Keratinocyte (primary cell): ENCODE results near the gene RANBP17. TPM values are rescaled to one million over a fixed set of nuclear protein-coding genes. Genes with fewer than 3 reads are reported as not detected.
A peak's percentile ranks its signal among the peaks of the same experiment; 100 is the strongest.

Experiments
- DNase-seq: peaks from one replicate; pipeline ENCODE4 v3.0.0-alpha.2; 2011; ENCODE audit warnings: low read depth, missing footprints, low spot score
- FAIRE-seq: peaks from 2 replicates; lab custom pipeline; 2011; peaks lifted over from hg19 to GRCh38; lab: Jason Lieb, UNC
- H2AFZ ChIP-seq: 2 replicates; pipeline ENCODE4 v1.6.0; 2012; ENCODE audit warnings: low read length, control low read depth, inconsistent platforms; ENCODE audit not compliant: control insufficient read depth
- H3K27ac ChIP-seq: 2 replicates; pipeline ENCODE4 v1.5.1; 2011; ENCODE audit warnings: low read length; ENCODE audit not compliant: control insufficient read depth, insufficient read depth
- H3K27me3 ChIP-seq: 3 replicates; pipeline ENCODE4 v1.6.0; 2011; ENCODE audit warnings: low read length; ENCODE audit not compliant: control insufficient read depth, insufficient read depth; ENCODE audit errors: extremely low read depth
- H3K36me3 ChIP-seq, 2 experiments: 2 replicates in 1 of 2; 3 replicates in 1 of 2; pipeline ENCODE4 v1.5.1; 2011; ENCODE audit warnings: low read length in 2 of 2, mild to moderate bottlenecking in 1 of 2; ENCODE audit not compliant: control insufficient read depth in 2 of 2, insufficient read depth in 2 of 2; ENCODE audit errors: extremely low read depth in 1 of 2
- H3K4me1 ChIP-seq: 3 replicates; pipeline ENCODE4 v1.5.1; 2011; ENCODE audit warnings: low read length; ENCODE audit not compliant: control insufficient read depth, insufficient read depth; ENCODE audit errors: extremely low read depth
- H3K4me2 ChIP-seq: 3 replicates; pipeline ENCODE4 v1.6.0; 2011; ENCODE audit warnings: low read depth, low read length; ENCODE audit not compliant: control insufficient read depth, insufficient read depth; ENCODE audit errors: extremely low read depth
- H3K4me3 ChIP-seq, 3 experiments: fragments of 200-600 bp in 1 of 3; sonication (generic) in 1 of 3; 2 replicates in 2 of 3; 3 replicates in 1 of 3; pipeline ENCODE4 v1.5.1; 2011 to 2016; ENCODE audit warnings: low read length in 3 of 3, mild to moderate bottlenecking in 3 of 3, control low read depth in 2 of 3, inconsistent platforms in 1 of 3, low read depth in 1 of 3, mixed read lengths in 1 of 3, mixed run types in 1 of 3, moderate library complexity in 1 of 3; ENCODE audit not compliant: control insufficient read depth in 2 of 3, insufficient read depth in 2 of 3; ENCODE audit errors: extremely low read depth in 1 of 3
- H3K79me2 ChIP-seq: 2 replicates; pipeline ENCODE4 v1.6.0; 2012; ENCODE audit warnings: low read length; ENCODE audit not compliant: control insufficient read depth, insufficient read depth
- H3K9ac ChIP-seq: 3 replicates; pipeline ENCODE4 v1.6.0; 2011; ENCODE audit warnings: low read length; ENCODE audit not compliant: control insufficient read depth, insufficient read depth; ENCODE audit errors: extremely low read depth
- H3K9me1 ChIP-seq: 3 replicates; pipeline ENCODE4 v1.6.0; 2011; ENCODE audit warnings: low read length; ENCODE audit not compliant: control insufficient read depth, insufficient read depth; ENCODE audit errors: extremely low read depth
- H3K9me3 ChIP-seq: 2 replicates; pipeline ENCODE4 v1.5.1; 2012; ENCODE audit warnings: low read depth, low read length; ENCODE audit not compliant: control insufficient read depth
- H4K20me1 ChIP-seq: 3 replicates; pipeline ENCODE4 v1.6.0; 2011; ENCODE audit warnings: low read length; ENCODE audit not compliant: control insufficient read depth, insufficient read depth; ENCODE audit errors: extremely low read depth
- EZH2 ChIP-seq: IDR thresholded peaks from one replicate; pipeline ENCODE4 v1.6.1; 2012; ENCODE audit warnings: inconsistent platforms, mild to moderate bottlenecking, low read length, moderate library complexity
- dilution Hi-C: fragments of 300-500 bp; cut with MboI; formaldehyde crosslinking; loops from one replicate; pipeline ENCODE4 v1.7.0; 2020; ENCODE audit warnings: low sequenced_read_pairs; ENCODE audit not compliant: extremely low pct_ligation_motif_present
- polyA plus RNA-seq, 5 experiments: library from polyadenylated mRNA; depleted of rRNA in 3 of 5; stranded (reverse) in 3 of 5; stranded (forward) in 1 of 5; unstranded in 1 of 5; fragments of >200 nt; gene quantifications; 1 replicate in 1 of 5; 2 replicates in 3 of 5; 3 replicates in 1 of 5; pipeline versions ENCODE4 v1.2.1 to v1.2.3, GENCODE V29; 2011 to 2012; ENCODE audit warnings: missing spikeins in 2 of 5, low read depth in 1 of 5, low replicate concordance in 1 of 5
- TF ChIP-seq, protein P1 (sequence below), 3 experiments: IDR thresholded peaks in 1 of 3; conservative IDR thresholded peaks in 1 of 3; optimal IDR thresholded peaks in 1 of 3; 2 replicates in 2 of 3; 3 replicates in 1 of 3; pipeline versions ENCODE3 to v1.5.1; 2011; ENCODE audit warnings: low read length in 3 of 3, mild to moderate bottlenecking in 3 of 3, moderate library complexity in 2 of 3, control low read depth in 1 of 3, inconsistent platforms in 1 of 3; ENCODE audit not compliant: insufficient read depth in 2 of 3; ENCODE audit errors: extremely low read depth in 1 of 3

The RANBP17 gene
- polyA plus RNA-seq, 1 donor (not counting 4 experiments of a cell fraction or from before 2014, with no cell fraction given) = 0.97 TPM

DNA sequence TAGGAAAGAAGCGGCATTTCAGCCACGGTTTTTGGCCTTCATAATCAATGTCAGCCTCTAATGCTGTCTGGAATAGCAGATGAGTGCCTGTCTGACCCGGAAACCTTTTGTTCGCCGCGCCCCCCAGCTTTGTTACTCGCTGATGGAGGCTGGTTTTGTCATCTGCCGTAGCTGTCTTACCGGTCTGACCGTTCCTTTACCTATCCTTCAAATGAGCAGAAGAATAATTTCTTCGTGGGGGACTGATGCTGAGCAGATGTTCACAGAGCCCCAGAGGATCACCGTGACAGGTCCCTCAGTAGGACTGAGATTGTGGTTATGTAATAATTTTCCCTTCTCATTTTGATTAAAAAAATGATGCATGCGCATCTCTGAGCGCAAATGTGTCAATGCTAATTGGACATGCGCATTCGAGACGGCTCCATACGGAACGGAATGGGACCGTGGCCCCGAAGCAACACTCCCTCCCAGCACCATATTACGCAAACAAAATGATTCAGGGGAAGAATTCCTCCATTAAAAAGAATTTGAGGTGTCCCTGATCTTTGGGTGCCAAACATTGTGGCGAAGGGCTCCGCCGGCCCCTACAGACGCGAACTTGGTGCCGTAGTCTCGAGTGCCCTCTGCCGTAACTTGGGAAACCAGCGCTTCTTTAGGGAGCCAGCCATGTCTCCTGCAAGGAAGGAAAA lies 474.8 kb downstream of the RANBP17 start:
- no peak for FAIRE-seq
- dilution Hi-C loops = no loop called here

DNA sequence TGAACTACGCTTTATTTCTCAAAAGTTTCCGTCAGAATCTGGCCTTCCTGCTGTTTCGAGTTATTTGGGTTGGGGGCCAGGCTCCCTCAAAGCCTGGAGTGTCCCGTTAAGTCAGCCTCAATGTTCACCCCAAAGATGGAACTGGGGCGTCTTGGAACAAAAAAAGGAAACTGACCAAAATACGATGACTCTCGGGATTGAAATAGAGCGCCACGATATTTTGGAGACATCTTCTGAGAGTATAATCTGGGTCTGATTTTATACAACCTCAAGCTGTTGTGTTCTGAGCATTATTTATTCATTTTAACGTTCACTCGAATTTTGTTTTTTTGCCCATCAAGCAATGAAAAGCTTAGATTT lies 475.4 kb downstream of the RANBP17 start:
- peak overlapping the region; percentile 92 for H2AFZ ChIP-seq
- dilution Hi-C loops = no loop called here
- TF ChIP-seq, protein P1, sequence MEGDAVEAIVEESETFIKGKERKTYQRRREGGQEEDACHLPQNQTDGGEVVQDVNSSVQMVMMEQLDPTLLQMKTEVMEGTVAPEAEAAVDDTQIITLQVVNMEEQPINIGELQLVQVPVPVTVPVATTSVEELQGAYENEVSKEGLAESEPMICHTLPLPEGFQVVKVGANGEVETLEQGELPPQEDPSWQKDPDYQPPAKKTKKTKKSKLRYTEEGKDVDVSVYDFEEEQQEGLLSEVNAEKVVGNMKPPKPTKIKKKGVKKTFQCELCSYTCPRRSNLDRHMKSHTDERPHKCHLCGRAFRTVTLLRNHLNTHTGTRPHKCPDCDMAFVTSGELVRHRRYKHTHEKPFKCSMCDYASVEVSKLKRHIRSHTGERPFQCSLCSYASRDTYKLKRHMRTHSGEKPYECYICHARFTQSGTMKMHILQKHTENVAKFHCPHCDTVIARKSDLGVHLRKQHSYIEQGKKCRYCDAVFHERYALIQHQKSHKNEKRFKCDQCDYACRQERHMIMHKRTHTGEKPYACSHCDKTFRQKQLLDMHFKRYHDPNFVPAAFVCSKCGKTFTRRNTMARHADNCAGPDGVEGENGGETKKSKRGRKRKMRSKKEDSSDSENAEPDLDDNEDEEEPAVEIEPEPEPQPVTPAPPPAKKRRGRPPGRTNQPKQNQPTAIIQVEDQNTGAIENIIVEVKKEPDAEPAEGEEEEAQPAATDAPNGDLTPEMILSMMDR (optimal IDR thresholded peaks at IDR 0.05 in 1 of 3, IDR thresholded peaks at IDR 0.05 in 1 of 3, conservative IDR thresholded peaks at IDR 0.05 in 1 of 3; ENCODE audit: extremely low read depth in 1 of 3, insufficient read depth in 2 of 3, low read length in 3 of 3) = no peak
- TF ChIP-seq EZH2 = no peak
- H3K79me2 ChIP-seq = no peaks in the 10 kb centered on the region
- H3K9me1 ChIP-seq = no peaks in the 10 kb centered on the region
- peak overlapping the region; percentile 90 for H3K4me2 ChIP-seq
- no peak overlapping the region for H3K27ac ChIP-seq
- H3K9me3 ChIP-seq = no peaks in the 10 kb centered on the region
- peaks cover 14% of the 10 kb centered on the region for H3K27me3 ChIP-seq
- no peaks in the 10 kb centered on the region for H3K4me1 ChIP-seq
- peak overlapping the region; percentile 42 to 70 (median 68) for H3K4me3 ChIP-seq
- DNase-seq = no peak
- H3K9ac ChIP-seq = no peak overlapping the region
- no peak for FAIRE-seq
- H4K20me1 ChIP-seq = no peaks in the 10 kb centered on the region
- H3K36me3 ChIP-seq = no peaks in the 10 kb centered on the region

More for the DNA sequence above, 474.8 kb downstream of the RANBP17 start:
- Histone ChIP-seq H3K36me3 (no peaks in the 10 kb centered on the region), H3K9me1 (no peaks in the 10 kb centered on the region), H3K4me1 (no peaks in the 10 kb centered on the region), H3K27me3 (peaks cover 14% of the 10 kb centered on the region), H3K79me2 (no peaks in the 10 kb centered on the region), H2AFZ (peak overlapping the region; percentile 92), H3K4me3 (peak overlapping the region; percentile 42 to 70 (median 68)), H3K9ac (no peak overlapping the region), H3K27ac (no peak overlapping the region), H3K4me2 (peak overlapping the region; percentile 90), H3K9me3 (no peaks in the 10 kb centered on the region), H4K20me1 (no peaks in the 10 kb centered on the region)
- TF ChIP-seq, protein P1 (optimal IDR thresholded peaks at IDR 0.05 in 1 of 3, IDR thresholded peaks at IDR 0.05 in 1 of 3, conservative IDR thresholded peaks at IDR 0.05 in 1 of 3; ENCODE audit: extremely low read depth in 1 of 3, insufficient read depth in 2 of 3, low read length in 3 of 3) = peak; percentile 64 to 74 (median 73)
- no peak for TF ChIP-seq EZH2
- no peak for DNase-seq
